NCI-H345 (cell line): Measurements from ENCODE around the gene CCDC127.

Experiments used
- DNase-seq: peaks from one replicate; lab custom pipeline; 2025; lab: John Stamatoyannopoulos, UW

The CCDC127 gene

DNA sequence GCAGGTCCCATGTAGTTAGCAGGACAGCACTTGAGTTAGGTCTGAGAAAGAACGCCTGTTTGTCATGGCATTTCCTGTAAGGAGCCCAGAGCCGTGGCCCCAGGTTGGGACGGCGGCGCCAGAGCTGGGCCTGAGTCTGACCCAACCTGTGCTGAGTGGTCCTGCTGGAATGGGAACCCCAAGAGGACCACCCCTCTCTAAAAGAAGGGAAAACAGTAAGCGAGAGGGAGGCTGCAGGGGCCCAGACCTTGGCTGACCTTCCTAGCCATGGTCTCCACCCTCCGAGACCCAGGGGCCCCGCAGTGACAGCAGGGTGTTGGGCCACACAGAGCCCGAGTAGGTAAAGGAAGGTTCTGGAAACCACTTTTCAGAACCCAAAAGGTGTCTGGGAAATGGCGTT lies 28.5 kb downstream of the CCDC127 start:
- DNase-seq, result no peak

DNA sequence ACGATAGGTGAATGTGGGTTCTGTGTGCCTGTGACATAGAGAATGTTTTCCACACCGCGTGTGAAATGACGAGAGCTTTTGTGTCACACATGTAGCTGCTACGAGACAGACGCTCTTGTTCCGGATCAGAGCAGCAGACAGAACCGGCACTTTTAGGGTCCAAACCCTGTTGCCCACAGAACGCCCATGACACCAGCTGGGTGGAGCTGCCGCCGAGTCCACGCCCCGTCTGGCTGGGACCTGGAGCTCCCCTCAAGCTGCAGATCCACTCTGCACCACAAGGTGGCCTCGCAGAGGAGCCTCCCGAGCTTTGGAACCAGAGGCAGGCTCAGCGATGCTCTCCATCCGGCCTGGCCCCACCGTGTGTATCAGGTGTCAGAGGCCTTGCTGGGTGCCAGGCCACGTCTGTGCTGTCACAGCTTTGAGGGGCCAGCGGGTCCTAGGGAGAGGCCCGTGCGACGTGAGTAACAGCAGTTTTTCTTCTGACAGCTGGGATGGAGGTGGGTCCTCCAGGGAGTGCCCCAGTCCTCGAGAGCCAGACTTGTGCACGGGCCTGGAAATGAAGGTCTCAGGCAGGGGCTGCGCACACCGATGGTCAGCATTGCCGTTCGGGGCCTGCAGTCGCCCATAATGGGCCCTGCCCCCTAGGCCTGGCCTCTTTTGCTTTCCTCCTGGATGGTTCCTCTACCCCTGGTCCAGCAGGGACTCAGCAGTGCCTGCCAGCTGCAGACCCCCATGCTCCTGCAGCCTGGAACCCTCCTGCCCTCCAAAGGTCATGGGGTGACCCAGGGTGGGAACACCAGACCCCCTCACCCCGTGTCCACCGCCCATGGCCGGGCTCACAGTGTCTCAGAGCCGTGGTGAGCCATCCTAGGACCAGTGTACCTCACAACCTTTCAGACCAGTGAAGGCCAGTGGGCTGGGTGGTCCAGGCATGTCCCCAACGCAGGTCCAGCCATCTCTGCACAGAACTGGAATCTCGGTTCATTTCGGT lies 29.2 kb downstream of the CCDC127 start:
- peak; percentile 93 for DNase-seq

GRCh38 chr5:187617-188451 lies 30.1 kb downstream of the CCDC127 start:
- DNase-seq, result no peak

DNA sequence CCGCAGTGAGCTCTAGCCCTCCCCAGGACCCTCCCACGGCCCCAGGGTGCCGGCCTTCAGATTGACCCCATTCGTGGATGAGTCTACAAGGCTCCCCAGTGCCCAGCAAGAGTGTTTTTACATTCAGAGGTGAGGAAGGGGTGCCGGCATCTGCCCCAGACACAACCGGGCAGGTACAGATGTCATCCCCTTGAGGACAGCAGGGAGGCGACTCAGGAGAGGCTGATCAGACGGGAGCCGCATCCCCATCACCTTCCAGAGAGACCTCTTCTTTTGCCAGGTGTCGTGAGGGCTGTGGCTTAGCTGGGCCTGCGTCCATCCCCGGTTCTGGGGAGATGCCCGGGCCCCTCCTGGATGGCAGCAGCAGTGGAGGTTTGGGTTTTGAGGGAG lies 30.9 kb downstream of the CCDC127 start:
- no peak for DNase-seq

GRCh38 chr5:186091-187041 lies 31.6 kb downstream of the CCDC127 start:
- no peak for DNase-seq

- DNase-seq, result no peak
Measured at GRCh38 chr5:185095-186070, 32.6 kb downstream of the CCDC127 start.

GRCh38 chr5:184471-184870 lies 33.5 kb downstream of the CCDC127 start:
- DNase-seq, result no peak

DNA sequence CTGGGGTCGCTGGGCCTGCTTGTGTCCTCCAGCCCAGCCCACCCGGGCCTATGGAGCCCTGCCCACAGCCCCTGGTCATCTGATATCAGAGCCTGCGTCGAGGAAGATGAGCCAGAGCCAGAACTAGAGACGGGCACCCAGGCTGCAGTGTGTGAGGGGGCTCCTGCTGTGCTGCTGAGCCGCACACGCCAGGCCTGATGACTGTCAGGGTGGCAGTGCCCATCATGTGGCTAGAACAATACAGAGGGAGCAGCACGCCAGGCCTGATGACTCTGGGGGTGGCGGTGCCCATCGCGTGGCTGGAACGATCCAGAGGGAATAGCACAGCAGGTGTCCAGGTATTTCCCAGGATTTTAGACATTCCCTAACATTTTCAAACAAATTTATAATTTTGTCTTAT lies 35.8 kb downstream of the CCDC127 start:
- no peak for DNase-seq

DNA sequence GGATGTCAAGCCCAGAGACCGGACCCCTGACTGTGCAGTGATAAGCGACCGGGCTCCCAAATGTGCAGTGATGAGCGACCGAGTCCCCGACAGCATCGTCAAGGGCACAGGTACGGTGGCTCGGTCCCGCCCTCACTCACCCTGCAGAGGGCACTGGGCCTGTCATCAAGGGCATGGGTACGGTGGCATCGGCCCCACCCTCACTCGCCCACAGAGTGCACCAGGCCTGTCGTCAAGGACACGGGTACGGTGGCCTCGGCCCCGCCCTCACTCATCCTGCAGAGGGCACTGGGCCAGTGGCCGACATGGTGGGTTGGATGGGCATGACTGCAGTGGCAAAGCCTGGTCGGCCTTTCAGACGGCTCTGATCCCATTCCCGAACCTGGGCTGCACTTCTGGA lies 36.4 kb downstream of the CCDC127 start:
- DNase-seq, result no peak

GRCh38 chr5:181160-181559 lies 36.8 kb downstream of the CCDC127 start:
- DNase-seq, result no peak

- no peak for DNase-seq
Measured at GRCh38 chr5:180286-180918, 37.6 kb downstream of the CCDC127 start.

DNA sequence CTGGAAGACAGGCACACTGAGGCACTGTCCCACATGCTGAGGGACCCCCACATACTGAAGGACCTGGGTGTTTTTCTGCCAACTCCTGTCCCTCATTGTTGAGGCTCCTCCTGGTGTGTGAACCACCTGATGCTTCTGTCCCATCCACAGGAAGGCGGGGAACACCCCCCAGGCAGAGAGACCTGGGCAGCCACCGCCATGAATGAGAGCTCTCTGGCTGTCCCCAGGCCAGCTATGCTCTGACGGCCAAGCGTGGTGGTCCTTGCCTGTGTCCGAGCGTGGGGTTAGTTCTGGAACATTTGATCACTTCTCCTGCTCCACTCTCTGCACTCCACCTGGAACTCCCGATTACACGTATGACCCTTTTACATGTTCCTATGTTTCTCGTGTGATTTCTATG lies 38.6 kb downstream of the CCDC127 start:
- DNase-seq, result no peak

DNA sequence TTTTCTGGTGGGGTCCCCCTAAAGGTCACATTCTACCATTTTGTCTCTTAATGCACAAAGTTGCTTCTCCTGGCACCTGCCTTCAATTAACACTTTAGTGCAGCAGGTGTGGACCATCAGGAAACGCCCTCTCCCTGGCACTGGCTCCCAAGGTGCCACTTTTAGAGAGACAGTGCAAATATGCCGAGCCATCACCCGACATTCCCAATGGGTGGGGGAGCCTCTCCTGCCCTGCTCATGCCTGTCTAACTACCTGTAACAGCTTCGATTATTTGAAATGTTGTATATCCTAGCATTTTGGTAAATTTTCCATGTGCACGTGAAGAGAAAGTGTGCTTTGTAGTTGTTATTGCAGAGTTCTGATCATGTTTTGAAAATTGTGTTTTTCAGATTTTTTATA lies 39.8 kb downstream of the CCDC127 start:
- DNase-seq, result peak; percentile 56

DNA sequence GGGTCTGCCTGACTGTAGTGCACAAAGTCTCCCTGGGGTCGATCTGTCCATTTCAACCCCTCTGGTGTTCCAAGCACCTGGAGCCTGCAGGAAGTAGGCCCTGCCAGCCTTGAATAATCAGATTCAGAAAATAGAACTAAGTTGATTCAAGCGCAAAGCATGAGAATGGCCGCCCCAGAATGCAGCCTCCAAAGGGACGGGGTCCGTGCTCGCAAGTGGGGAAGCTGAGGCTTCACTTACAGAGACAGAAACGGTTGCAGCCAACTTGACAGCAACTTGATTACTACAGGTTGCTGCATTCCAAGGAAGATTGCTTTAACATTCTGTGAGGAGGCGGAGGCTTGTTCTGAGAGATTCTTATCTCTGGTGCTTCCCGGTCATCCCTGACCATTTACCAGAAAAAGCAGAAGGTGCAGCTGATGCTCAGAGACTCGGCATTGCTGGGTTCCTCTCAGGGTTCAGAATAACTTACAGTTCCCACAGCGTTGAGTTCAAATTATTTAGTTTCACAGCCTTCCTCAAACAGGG lies 41.6 kb downstream of the CCDC127 start:
- DNase-seq, result no peak

DNA sequence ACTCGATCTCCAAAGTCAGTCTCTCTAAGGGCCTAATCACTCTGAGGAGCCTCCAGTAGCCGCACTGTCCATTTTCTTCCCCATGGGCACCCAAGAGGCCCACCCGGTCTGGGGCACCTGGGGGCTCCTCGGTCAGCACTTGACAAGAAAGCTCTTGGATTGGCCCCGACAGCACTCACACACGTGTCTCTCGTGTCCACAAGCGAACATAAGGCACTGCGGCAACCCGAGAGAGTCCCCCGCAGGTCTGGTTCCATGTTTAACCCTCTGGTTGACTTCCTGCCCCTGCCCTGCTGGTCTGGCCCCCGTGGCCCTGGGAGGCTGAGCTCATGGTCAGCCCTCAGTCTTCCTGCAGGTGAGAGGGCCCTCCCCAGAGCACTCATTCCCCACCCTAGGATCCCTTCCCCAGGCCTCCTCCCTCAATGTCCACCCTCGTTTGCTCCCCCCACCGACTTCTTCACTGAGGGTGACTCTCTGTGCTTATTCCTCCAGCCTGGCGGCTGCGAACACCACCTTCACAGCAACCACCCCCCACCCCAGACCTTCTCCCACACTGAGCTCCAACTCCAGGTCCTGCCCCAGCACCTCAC lies 43.0 kb downstream of the CCDC127 start:
- DNase-seq, result no peak

DNA sequence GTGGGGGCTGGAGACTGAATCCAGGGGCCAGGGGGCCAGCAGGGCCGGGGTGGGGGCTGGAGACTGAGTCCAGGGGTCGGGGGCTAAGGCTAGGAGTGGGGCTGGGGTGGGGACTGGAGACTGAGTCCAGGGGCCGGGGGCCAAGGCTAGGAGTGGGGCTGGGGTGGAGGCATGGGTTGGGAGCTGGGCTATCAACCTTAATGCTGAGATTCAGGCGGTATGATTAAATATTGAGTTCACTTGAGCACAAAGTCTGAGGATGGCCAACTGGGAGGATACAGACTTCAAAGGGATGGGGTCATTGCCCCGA lies 43.7 kb downstream of the CCDC127 start:
- DNase-seq, result no peak

GRCh38 chr5:173392-174290 lies 44.3 kb downstream of the CCDC127 start:
- DNase-seq, result no peak

DNA sequence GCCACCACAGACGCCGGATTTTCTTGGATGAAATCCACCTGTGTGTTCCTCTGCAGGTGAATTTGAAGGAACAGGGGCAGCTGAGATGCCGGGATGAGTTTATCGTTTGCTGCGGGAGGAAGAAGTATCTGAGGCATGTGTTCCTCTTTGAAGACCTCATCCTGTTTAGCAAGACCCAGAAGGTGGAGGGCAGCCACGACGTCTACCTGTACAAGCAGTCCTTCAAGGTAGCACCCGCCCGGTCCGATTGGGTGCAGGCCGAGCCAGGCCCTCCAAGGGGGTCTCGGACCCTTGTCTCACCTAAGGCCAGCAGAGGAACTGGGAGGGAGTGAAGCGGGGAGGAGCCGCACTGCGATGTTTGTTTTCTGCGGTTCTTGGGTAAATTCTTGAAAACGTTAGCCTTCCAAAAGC lies 45.1 kb downstream of the CCDC127 start:
- no peak for DNase-seq

- no peak for DNase-seq
Measured at GRCh38 chr5:172421-172820, 45.5 kb downstream of the CCDC127 start.
